H1 (cell line): ENCODE data around the gene LRRC4C. TPM values are rescaled to one million over a fixed set of nuclear protein-coding genes. Genes with fewer than 3 reads are reported as not detected.

Experiments
- CTCF ChIA-PET: fragments of 300-600 bp; sonication (Branson Sonifier 250); formaldehyde crosslinking; loops from one replicate; lab custom pipeline; 2021; ENCODE audit not compliant: partially characterized antibody; lab: Charles Lee
- POLR2A ChIA-PET: fragments of 300-600 bp; sonication (Branson Sonifier 250); formaldehyde crosslinking; loops from one replicate; lab custom pipeline; 2021; ENCODE audit warnings: inconsistent platforms; ENCODE audit not compliant: partially characterized antibody; lab: Charles Lee
- DNase-seq, 2 experiments: peaks; one replicate each; pipeline versions ENCODE4 v3.0.0 to v3.0.0-alpha.2; 2010 to 2022; ENCODE audit warnings: low spot score in 2 of 2, low read depth in 1 of 2, mixed read lengths in 1 of 2
- FAIRE-seq: peaks from 2 replicates; lab custom pipeline; 2011; peaks lifted over from hg19 to GRCh38; lab: Jason Lieb, UNC
- H2AFZ ChIP-seq: 2 replicates; pipeline ENCODE4 v1.8.1; 2012; ENCODE audit warnings: low read length, inconsistent platforms
- H2AK5ac ChIP-seq: 2 replicates; pipeline ENCODE4 v1.6.1; 2013; ENCODE audit warnings: low read depth, low read length
- H2BK120ac ChIP-seq: replicated peaks from 2 replicates; pipeline ENCODE3; 2013; ENCODE audit warnings: low read depth, low read length, inconsistent platforms
- H2BK12ac ChIP-seq: 2 replicates; pipeline ENCODE4 v1.6.1; 2013; ENCODE audit warnings: low read depth, low read length
- H2BK15ac ChIP-seq: 2 replicates; pipeline ENCODE4 v1.6.1; 2013; ENCODE audit warnings: low read length
- H2BK20ac ChIP-seq: 2 replicates; pipeline ENCODE4 v1.6.1; 2013; ENCODE audit warnings: low read length
- H2BK5ac ChIP-seq: 2 replicates; pipeline ENCODE4 v1.6.1; 2013; ENCODE audit warnings: low read depth, low read length
- H3K14ac ChIP-seq: 2 replicates; pipeline ENCODE4 v1.6.1; 2013; ENCODE audit warnings: inconsistent platforms; ENCODE audit not compliant: insufficient read length
- H3K18ac ChIP-seq: 2 replicates; pipeline ENCODE4 v1.6.1; 2013; ENCODE audit warnings: low read length; ENCODE audit errors: extremely low read depth
- H3K23ac ChIP-seq: 2 replicates; pipeline ENCODE4 v1.6.1; 2013; ENCODE audit warnings: inconsistent platforms; ENCODE audit not compliant: insufficient read length
- H3K23me2 ChIP-seq: 2 replicates; pipeline ENCODE4 v1.6.1; 2013; ENCODE audit warnings: low read depth, low read length
- H3K27ac ChIP-seq: 2 replicates; pipeline ENCODE4 v1.6.1; 2011; ENCODE audit warnings: low read depth, low read length, inconsistent platforms
- H3K27me3 ChIP-seq, 4 experiments: replicated peaks in 1 of 4; 1 replicate in 1 of 4; 2 replicates in 3 of 4; pipeline versions ENCODE4 v1.6.1 to v1.8.1; 2011 to 2013; ENCODE audit warnings: low read length in 3 of 4, mild to moderate bottlenecking in 3 of 4, inconsistent platforms in 2 of 4, mixed read lengths in 2 of 4, moderate library complexity in 1 of 4; ENCODE audit not compliant: control insufficient read depth in 3 of 4, insufficient read depth in 3 of 4; ENCODE audit errors: extremely low read depth in 1 of 4
- H3K36me3 ChIP-seq, 4 experiments: 2 replicates each; pipeline versions ENCODE4 v1.6.1 to v1.8.1; 2011 to 2013; ENCODE audit warnings: mild to moderate bottlenecking in 4 of 4, low read length in 3 of 4, moderate library complexity in 2 of 4, control low read depth in 1 of 4, inconsistent platforms in 1 of 4; ENCODE audit not compliant: insufficient read depth in 4 of 4, control insufficient read depth in 2 of 4
- H3K4ac ChIP-seq: replicated peaks from 2 replicates; pipeline ENCODE3; 2013; ENCODE audit warnings: low read length, low read depth, mixed read lengths, inconsistent platforms; ENCODE audit not compliant: insufficient read length
- H3K4me1 ChIP-seq, 4 experiments: replicated peaks in 1 of 4; 1 replicate in 1 of 4; 2 replicates in 3 of 4; pipeline versions ENCODE4 v1.6.1 to v1.8.1; 2011 to 2013; ENCODE audit warnings: low read length in 3 of 4, inconsistent platforms in 2 of 4, mixed read lengths in 1 of 4; ENCODE audit not compliant: insufficient read depth in 4 of 4, control insufficient read depth in 3 of 4
- H3K4me2 ChIP-seq, 2 experiments: 2 replicates each; pipeline versions ENCODE4 v1.6.1 to v1.8.1; 2011 to 2013; ENCODE audit warnings: low read depth in 2 of 2, low read length in 2 of 2, control low read depth in 1 of 2, inconsistent platforms in 1 of 2, mild to moderate bottlenecking in 1 of 2; ENCODE audit not compliant: insufficient read depth in 1 of 2
- H3K4me3 ChIP-seq, 4 experiments: fragments of 200-600, 300-600 bp in 1 of 4; sonication (generic), shearing (Covaris generic), sonication (Bioruptor Twin) in 1 of 4; 2 replicates each; pipeline versions ENCODE4 v1.5.1 to v1.8.1; 2011 to 2016; ENCODE audit warnings: low read length in 4 of 4, low read depth in 3 of 4, control low read depth in 2 of 4, inconsistent platforms in 2 of 4, mild to moderate bottlenecking in 2 of 4, mixed read lengths in 1 of 4, moderate library complexity in 1 of 4; ENCODE audit not compliant: insufficient read depth in 2 of 4; ENCODE audit errors: extremely low read depth in 1 of 4
- H3K56ac ChIP-seq: replicated peaks from 2 replicates; pipeline ENCODE3; 2013; ENCODE audit warnings: low read depth, mild to moderate bottlenecking, mixed read lengths, low read length, inconsistent platforms; ENCODE audit not compliant: insufficient read length
- H3K79me1 ChIP-seq: 2 replicates; pipeline ENCODE4 v1.6.1; 2013; ENCODE audit warnings: low read depth, low read length, control low read depth
- H3K79me2 ChIP-seq, 2 experiments: 2 replicates each; pipeline versions ENCODE4 v1.6.1 to v1.8.1; 2012 to 2013; ENCODE audit warnings: low read length in 2 of 2, mild to moderate bottlenecking in 2 of 2, inconsistent platforms in 1 of 2; ENCODE audit not compliant: insufficient read depth in 2 of 2, control insufficient read depth in 1 of 2
- H3K9ac ChIP-seq, 4 experiments: replicated peaks in 1 of 4; 1 replicate in 1 of 4; 2 replicates in 3 of 4; pipeline versions ENCODE4 v1.6.1 to v1.8.1; 2011 to 2013; ENCODE audit warnings: low read depth in 3 of 4, low read length in 3 of 4, control low read depth in 2 of 4, mild to moderate bottlenecking in 2 of 4, moderate library complexity in 2 of 4, inconsistent platforms in 1 of 4; ENCODE audit errors: extremely low read depth in 1 of 4
- H3K9me3 ChIP-seq, 2 experiments: 2 replicates each; pipeline versions ENCODE4 v1.6.1 to v1.8.1; 2012 to 2013; ENCODE audit warnings: mild to moderate bottlenecking in 2 of 2, moderate library complexity in 2 of 2, control low read depth in 1 of 2, inconsistent platforms in 1 of 2, low read depth in 1 of 2, low read length in 1 of 2, mixed read lengths in 1 of 2; ENCODE audit not compliant: insufficient read depth in 2 of 2
- H4K20me1 ChIP-seq, 2 experiments: replicated peaks in 1 of 2; 2 replicates each; pipeline versions ENCODE3 to v1.8.1; 2011 to 2013; ENCODE audit warnings: inconsistent platforms in 2 of 2, low read length in 2 of 2, mild to moderate bottlenecking in 1 of 2; ENCODE audit not compliant: insufficient read depth in 2 of 2, control insufficient read depth in 1 of 2
- H4K5ac ChIP-seq: 2 replicates; pipeline ENCODE4 v1.6.1; 2013; ENCODE audit warnings: low read length, low read depth, mixed read lengths, inconsistent platforms; ENCODE audit not compliant: insufficient read length
- H4K8ac ChIP-seq: 2 replicates; pipeline ENCODE4 v1.8.0; 2013; ENCODE audit warnings: mild to moderate bottlenecking, moderate library complexity, low read length, inconsistent platforms; ENCODE audit not compliant: insufficient read depth; ENCODE audit errors: extremely low read depth
- H4K91ac ChIP-seq: replicated peaks from 2 replicates; pipeline ENCODE3; 2013; ENCODE audit warnings: low read length, mixed read lengths, inconsistent platforms; ENCODE audit not compliant: insufficient read length
- ASH2L ChIP-seq: fragments of 200-600, 300-600 bp; sonication (generic); IDR thresholded peaks from one replicate; pipeline ENCODE4 v1.7.1; 2017; ENCODE audit warnings: low read length
- EP300 ChIP-seq, 2 experiments: IDR thresholded peaks; 1 replicate in 1 of 2; 2 replicates in 1 of 2; pipeline ENCODE4 v1.6.1; 2011 to 2012; ENCODE audit warnings: low read depth in 2 of 2, low read length in 2 of 2, mild to moderate bottlenecking in 2 of 2, borderline replicate concordance in 1 of 2, inconsistent platforms in 1 of 2, moderate library complexity in 1 of 2
- FOSL1 ChIP-seq: IDR thresholded peaks from 2 replicates; pipeline ENCODE4 v1.6.1; 2011; ENCODE audit warnings: mild to moderate bottlenecking, low read depth, low read length, moderate library complexity; ENCODE audit not compliant: insufficient read depth
- JUND ChIP-seq: IDR thresholded peaks from 2 replicates; pipeline ENCODE4 v1.6.1; 2011; ENCODE audit warnings: mild to moderate bottlenecking, improper control_type of control experiment, low read length
- TCF12 ChIP-seq: IDR thresholded peaks from 2 replicates; pipeline ENCODE4 v1.6.1; 2011; ENCODE audit warnings: low read depth, mild to moderate bottlenecking, low read length
- TEAD4 ChIP-seq: IDR thresholded peaks from 2 replicates; pipeline ENCODE4 v1.6.1; 2012; ENCODE audit warnings: low read depth, low read length, inconsistent platforms, mixed read lengths
- ZNF274 ChIP-seq: IDR thresholded peaks from 2 replicates; pipeline ENCODE4 v1.7.0; 2012; ENCODE audit warnings: low read length, borderline replicate concordance; ENCODE audit errors: extremely low read depth
- WGBS, 2 experiments: shearing (Covaris generic) in 1 of 2; methylation state at CpG; one replicate each; pipeline versions ENCODE4 v1.1.6 to v1.1.7; 2013 to 2015; ENCODE audit warnings: low lambda C conversion rate in 2 of 2, mixed read lengths in 2 of 2, inconsistent platforms in 1 of 2, low coverage in 1 of 2, missing lambda C conversion rate in 1 of 2; ENCODE audit not compliant: insufficient replicate concordance in 2 of 2, insufficient coverage in 1 of 2, insufficient read length in 1 of 2; ENCODE audit errors: extremely low coverage in 1 of 2, missing lambda C conversion rate in 1 of 2; 5-methylcytosine and 5-hydroxymethylcytosine counted together
- polyA plus RNA-seq, 7 experiments: library from polyadenylated mRNA; depleted of rRNA in 3 of 7; stranded (reverse) in 5 of 7; unstranded in 2 of 7; fragments of >200 nt in 5 of 7; fragments of 200-250 nt in 2 of 7; gene quantifications; 1 replicate in 5 of 7; 2 replicates in 1 of 7; 4 replicates in 1 of 7; pipeline versions ENCODE4 v1.2.1 to v1.2.3, GENCODE V29; 2011 to 2013; ENCODE audit warnings: missing spikeins in 2 of 7, mixed read lengths in 2 of 7
- total RNA-seq: library from RNA; stranded (reverse); fragmentation: NEBNext Ultra II Directional; extraction: Animal tissue kit (Norgen Biotek cat#: 25700); gene quantifications from 2 replicates; pipeline ENCODE4 v1.2.1, GENCODE V29; 2021

Gene LRRC4C
- total and polyA plus RNA-seq, 2 of the 8 experiments (the other 6 are each of a cell fraction or from before 2014, with no cell fraction given) = 0.23 to 2.2 TPM

DNA sequence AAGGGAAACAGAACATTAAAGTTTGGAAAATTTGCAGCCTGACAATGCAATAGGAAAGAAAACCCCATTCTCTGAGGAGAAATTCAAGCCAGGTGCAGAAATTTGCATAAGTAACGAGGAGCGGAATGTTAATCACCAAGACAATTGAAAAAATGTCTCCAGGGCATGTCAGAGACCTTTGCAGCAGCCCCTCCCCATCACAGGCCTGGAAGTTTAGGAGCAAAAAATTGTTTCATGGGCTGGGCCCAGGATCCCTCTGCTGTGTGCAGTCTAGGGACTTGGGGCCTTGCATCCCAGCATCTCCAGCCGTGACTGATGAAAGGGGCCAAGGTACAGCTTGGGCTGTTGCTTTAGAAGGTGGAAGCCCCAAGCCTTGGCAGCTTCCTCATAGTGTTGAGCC lies 780.2 kb downstream of the LRRC4C start:
- no peaks in the 10 kb centered on the region for H3K23me2 ChIP-seq
- no peaks in the 10 kb centered on the region for H3K79me2 ChIP-seq
- ChIA-PET CTCF (interaction anchor here (0.7 kb wide), 1 partner anchor 255 kb away, joined by 3 read pairs; no protein-coding TSS in a partner anchor), POLR2A (no interaction called here)
- DNase-seq (no peak), FAIRE-seq (no peak)
- H4K5ac ChIP-seq = peak overlapping the region; percentile 23
- H2AFZ ChIP-seq = no peak overlapping the region; the same call in 1 of the 2 replicates
- H2BK120ac ChIP-seq = peak overlapping the region; percentile 88
- H4K20me1 ChIP-seq = no peaks in the 10 kb centered on the region
- no peak for TF ChIP-seq JUND
- TF ChIP-seq TEAD4 = peak; percentile 21; the same call in 1 of the 2 replicates
- no peak for TF ChIP-seq ASH2L
- 0 out of 2 replicates have a peak, but pooled peaks have one; percentile 79 for TF ChIP-seq TCF12
- no peak for TF ChIP-seq FOSL1
- 0 out of 3 replicates have a peak, but pooled peaks of 1 of the 2 experiments have one; percentile 36 for TF ChIP-seq EP300 (IDR thresholded peaks at IDR 0.05; ENCODE audit: borderline replicate concordance in 1 of 2, low read depth in 2 of 2, low read length in 2 of 2)
- no peak for TF ChIP-seq ZNF274
- H2AK5ac ChIP-seq = no peak overlapping the region
- H4K8ac ChIP-seq = no peak overlapping the region
- peak overlapping the region; percentile 89; the same call in 1 of the 2 replicates for H2BK12ac ChIP-seq
- H3K14ac ChIP-seq = no peak overlapping the region
- H2BK20ac ChIP-seq = peak overlapping the region; percentile 76; the same call in 1 of the 2 replicates
- H2BK15ac ChIP-seq = no peak overlapping the region
- no peaks in the 10 kb centered on the region for H3K27me3 ChIP-seq
- H4K91ac ChIP-seq = no peak overlapping the region
- no peak overlapping the region for H3K23ac ChIP-seq
- 0 out of 4 replicates have a peak, but pooled peaks cover 0 to 2% of the 10 kb centered on the region in 2 experiments for H3K9me3 ChIP-seq
- peak overlapping the region; percentile 90; the same call in 1 of the 2 replicates for H2BK5ac ChIP-seq
- no peak overlapping the region; a peak in 1 of 8 replicates for H3K4me3 ChIP-seq
- peak overlapping the region; percentile 80 for H3K18ac ChIP-seq
- no peak overlapping the region for H3K4ac ChIP-seq
- peak overlapping the region; percentile 27 to 32; a peak in 2 of 4 replicates for H3K4me2 ChIP-seq
- peak overlapping the region; percentile 77; the same call in 1 of the 2 replicates for H3K27ac ChIP-seq
- no peaks in the 10 kb centered on the region for H3K79me1 ChIP-seq
- no peak overlapping the region for H3K56ac ChIP-seq
- peaks cover 3 to 5% (median 4%) of the 10 kb centered on the region in 4 experiments; a peak in 4 of 7 replicates for H3K4me1 ChIP-seq
- H3K9ac ChIP-seq = no peak overlapping the region
- H3K36me3 ChIP-seq = no peaks in the 10 kb centered on the region
- 63% methylated on average over 3 of the region's 3 CpGs; no CpG with 5 or more reads in 1 of the 2 experiments for WGBS, 2 experiments
